Ascending aorta (tissue), 2 donors: ENCODE measurements around the gene PIH1D1. TPM values are rescaled to one million over a fixed set of nuclear protein-coding genes. Genes with fewer than 3 reads are reported as not detected.

Experiments
- DNase-seq, 2 donors: peaks; one replicate each; pipeline ENCODE4 v3.0.0-alpha.2; 2019; ENCODE audit warnings: low spot score in 2 of 2
- H3K27ac ChIP-seq, 2 donors: fragments of 200-600 bp; sonication (generic); one replicate each; pipeline ENCODE4 v1.5.1; 2016 to 2017; ENCODE audit warnings: mild to moderate bottlenecking in 1 of 2
- H3K27me3 ChIP-seq: fragments of 200-600 bp; sonication (generic); one replicate; pipeline ENCODE4 v1.5.1; 2017
- H3K36me3 ChIP-seq, 2 donors: fragments of 200-600 bp; sonication (generic); one replicate each; pipeline ENCODE4 v1.5.1; 2016
- H3K4me1 ChIP-seq, 2 donors: fragments of 200-600 bp; sonication (generic); one replicate each; pipeline ENCODE4 v1.5.1; 2016 to 2017; ENCODE audit warnings: mild to moderate bottlenecking in 1 of 2
- H3K4me3 ChIP-seq, 2 donors: fragments of 200-600 bp; sonication (generic); one replicate each; pipeline ENCODE4 v1.5.1; 2016 to 2017; ENCODE audit warnings: mild to moderate bottlenecking in 1 of 2
- H3K9me3 ChIP-seq, 2 donors: fragments of 200-600 bp; sonication (generic); one replicate each; pipeline ENCODE4 v1.5.1; 2016
- intact Hi-C: fragments of 100-400 bp; cut with DNase I; formaldehyde crosslinking; loops from one replicate; pipeline ENCODE4 v1.15.1; 2023
- total RNA-seq: library from RNA; depleted of rRNA; stranded (reverse); fragments of >200 nt; gene quantifications from one replicate; pipeline ENCODE4 v1.1.0, GENCODE V29; 2016
- TF ChIP-seq, protein P1 (sequence below), 3 experiments: fragments of 200-600 bp in 2 of 3; fragments of 450-650 bp in 1 of 3; sonication (generic) in 2 of 3; IDR thresholded peaks; one replicate each; pipeline ENCODE4 v1.5.1; 2016 to 2019; ENCODE audit warnings: antibody characterized with exemption in 3 of 3, mild to moderate bottlenecking in 1 of 3, moderate library complexity in 1 of 3

Gene PIH1D1
- total RNA-seq, 1 donor from 2014 or later = 177 TPM

DNA sequence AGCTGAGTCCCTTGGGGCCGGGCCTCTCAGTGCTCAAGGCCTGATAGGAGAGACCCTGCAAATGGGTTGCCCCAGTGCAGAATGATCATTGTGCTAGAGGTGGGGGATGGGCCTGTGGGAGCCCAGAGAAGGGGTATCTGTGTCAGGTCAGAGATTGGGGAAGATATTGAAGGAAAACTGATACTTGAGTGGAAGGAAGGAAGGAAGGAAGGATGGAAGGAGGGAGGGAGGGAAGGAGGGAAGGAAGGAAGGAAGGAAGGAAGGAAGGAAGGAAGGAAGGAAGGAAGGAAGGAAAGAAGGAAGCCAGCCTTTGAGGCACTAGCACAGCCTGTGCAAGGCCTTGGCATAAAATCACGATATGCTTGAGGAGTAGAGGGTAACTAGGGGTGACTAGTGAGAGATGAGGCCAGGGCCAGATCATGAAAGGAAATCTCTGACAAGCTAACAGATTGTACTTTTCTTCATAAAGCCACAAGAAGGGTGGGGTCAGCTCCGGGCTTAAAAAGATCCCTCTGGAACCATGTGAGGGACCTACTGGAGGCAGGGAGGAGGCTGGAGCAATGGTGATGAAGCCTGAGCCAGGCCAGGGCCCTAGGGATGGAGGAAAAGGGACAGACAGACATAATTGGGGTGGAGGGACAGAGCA is 39.8 kb downstream of the PIH1D1 start:
- H3K9me3 ChIP-seq = no peaks in the 10 kb centered on the region
- no peaks in the 10 kb centered on the region for H3K36me3 ChIP-seq
- TF ChIP-seq, protein P1, sequence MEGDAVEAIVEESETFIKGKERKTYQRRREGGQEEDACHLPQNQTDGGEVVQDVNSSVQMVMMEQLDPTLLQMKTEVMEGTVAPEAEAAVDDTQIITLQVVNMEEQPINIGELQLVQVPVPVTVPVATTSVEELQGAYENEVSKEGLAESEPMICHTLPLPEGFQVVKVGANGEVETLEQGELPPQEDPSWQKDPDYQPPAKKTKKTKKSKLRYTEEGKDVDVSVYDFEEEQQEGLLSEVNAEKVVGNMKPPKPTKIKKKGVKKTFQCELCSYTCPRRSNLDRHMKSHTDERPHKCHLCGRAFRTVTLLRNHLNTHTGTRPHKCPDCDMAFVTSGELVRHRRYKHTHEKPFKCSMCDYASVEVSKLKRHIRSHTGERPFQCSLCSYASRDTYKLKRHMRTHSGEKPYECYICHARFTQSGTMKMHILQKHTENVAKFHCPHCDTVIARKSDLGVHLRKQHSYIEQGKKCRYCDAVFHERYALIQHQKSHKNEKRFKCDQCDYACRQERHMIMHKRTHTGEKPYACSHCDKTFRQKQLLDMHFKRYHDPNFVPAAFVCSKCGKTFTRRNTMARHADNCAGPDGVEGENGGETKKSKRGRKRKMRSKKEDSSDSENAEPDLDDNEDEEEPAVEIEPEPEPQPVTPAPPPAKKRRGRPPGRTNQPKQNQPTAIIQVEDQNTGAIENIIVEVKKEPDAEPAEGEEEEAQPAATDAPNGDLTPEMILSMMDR (IDR thresholded peaks at IDR 0.05) = no peak
- no peaks in the 10 kb centered on the region for H3K27me3 ChIP-seq
- no peaks in the 10 kb centered on the region for H3K4me1 ChIP-seq
- intact Hi-C loops = no loop called here
- no peak overlapping the region for H3K27ac ChIP-seq
- H3K4me3 ChIP-seq = no peak overlapping the region
- no peak for DNase-seq

DNA sequence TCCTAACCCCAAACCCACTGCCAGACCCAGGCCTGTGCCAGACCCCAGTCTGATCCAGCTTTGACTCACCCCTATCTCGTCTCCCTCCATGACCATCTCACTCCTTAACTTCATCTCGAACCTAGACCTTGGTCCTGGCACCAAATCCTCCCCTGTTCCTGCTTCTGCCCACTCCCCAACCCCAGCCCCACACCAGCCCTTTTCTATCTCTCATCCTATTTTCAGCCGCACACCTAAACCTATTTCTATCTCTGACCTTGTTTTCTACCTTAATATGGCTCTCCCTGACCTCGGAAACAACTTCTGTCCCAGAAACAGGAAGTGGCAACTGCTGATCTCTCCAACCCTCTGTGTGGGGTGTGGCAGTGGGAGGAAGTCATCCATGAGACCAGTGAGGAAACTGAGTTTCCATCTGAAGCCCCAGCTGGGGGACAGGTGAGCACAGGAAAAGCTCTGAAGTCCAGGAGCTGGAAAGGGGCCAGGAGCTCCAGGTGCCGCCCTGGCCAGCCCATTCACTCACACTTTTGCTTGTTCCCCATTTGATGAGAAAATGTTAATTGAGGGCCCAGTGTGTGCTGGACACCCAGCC is 42.1 kb downstream of the PIH1D1 start:
- no peaks in the 10 kb centered on the region for H3K9me3 ChIP-seq
- H3K36me3 ChIP-seq = no peaks in the 10 kb centered on the region
- H3K27ac ChIP-seq = no peak overlapping the region
- no peak overlapping the region for H3K4me3 ChIP-seq
- intact Hi-C loops = no loop called here
- H3K27me3 ChIP-seq = no peaks in the 10 kb centered on the region
- TF ChIP-seq, protein P1 (IDR thresholded peaks at IDR 0.05) = no peak
- DNase-seq = no peak
- no peaks in the 10 kb centered on the region for H3K4me1 ChIP-seq

DNA sequence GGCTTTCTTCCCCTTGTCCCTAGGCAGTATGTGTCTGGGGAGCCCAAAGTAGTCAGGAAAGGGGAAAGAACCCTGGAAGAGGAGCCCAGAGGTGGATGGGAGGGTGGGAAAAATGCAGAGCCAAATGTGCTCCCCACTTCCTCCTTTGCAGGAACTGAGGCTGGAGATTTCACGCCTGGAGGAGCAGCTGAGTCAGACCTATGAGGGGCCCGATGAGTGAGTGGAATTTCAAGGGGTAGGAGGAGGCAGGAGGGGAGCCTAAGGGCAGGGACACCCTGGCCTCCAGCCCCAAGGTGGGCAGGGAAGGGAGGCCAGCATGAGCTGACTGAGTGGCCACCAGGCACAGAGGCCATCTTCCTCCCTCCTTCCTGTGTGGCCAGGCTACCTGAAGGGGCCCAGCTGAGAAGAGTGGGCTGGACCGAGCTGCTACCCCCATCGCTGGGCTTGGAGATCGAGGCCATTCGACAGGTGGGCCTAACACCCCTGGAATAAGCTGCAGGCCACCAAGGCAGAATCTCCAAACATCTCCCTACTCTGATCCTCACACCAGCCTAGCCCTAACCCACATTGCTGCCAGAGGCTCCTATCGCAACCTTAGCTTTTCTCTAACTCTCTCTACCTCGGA is 42.7 kb downstream of the PIH1D1 start:
- Histone ChIP-seq H3K27ac (no peak overlapping the region), H3K4me1 (no peaks in the 10 kb centered on the region), H3K36me3 (no peaks in the 10 kb centered on the region), H3K27me3 (no peaks in the 10 kb centered on the region), H3K4me3 (no peak overlapping the region), H3K9me3 (no peaks in the 10 kb centered on the region)
- no peak for DNase-seq
- TF ChIP-seq, protein P1 (IDR thresholded peaks at IDR 0.05) = no peak
- intact Hi-C loops = no loop called here

DNA sequence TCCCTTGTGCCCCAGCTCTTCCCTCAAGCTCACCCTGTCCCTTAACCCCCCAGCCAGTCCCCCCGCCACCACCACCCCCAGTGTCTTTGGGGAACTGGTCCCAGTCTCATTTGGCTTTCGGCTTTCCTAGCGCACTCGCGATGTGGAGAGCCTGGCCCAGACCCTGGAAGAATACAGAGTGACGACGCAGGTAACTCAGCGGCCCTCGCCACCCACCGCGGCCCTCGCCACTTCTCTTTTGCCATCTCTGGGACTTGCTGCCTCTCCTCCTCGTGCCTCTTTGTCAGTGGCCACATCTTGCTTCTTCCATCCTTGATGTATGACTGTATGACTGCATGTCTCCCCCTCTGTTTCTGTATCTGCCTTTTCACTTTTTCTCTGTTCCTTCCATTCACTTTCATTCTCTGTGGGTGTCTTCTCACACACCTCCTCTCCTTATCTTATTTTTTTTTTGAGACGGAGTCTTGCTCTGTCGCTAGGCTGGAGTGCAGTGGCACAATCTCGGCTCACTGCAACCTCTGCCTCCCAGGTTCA is 44.1 kb downstream of the PIH1D1 start:
- Histone ChIP-seq H3K9me3 (no peaks in the 10 kb centered on the region), H3K4me1 (no peaks in the 10 kb centered on the region), H3K27ac (no peak overlapping the region), H3K4me3 (no peak overlapping the region), H3K27me3 (no peaks in the 10 kb centered on the region), H3K36me3 (no peaks in the 10 kb centered on the region)
- TF ChIP-seq, protein P1 (IDR thresholded peaks at IDR 0.05) = no peak
- intact Hi-C loops = no loop called here
- DNase-seq = no peak

DNA sequence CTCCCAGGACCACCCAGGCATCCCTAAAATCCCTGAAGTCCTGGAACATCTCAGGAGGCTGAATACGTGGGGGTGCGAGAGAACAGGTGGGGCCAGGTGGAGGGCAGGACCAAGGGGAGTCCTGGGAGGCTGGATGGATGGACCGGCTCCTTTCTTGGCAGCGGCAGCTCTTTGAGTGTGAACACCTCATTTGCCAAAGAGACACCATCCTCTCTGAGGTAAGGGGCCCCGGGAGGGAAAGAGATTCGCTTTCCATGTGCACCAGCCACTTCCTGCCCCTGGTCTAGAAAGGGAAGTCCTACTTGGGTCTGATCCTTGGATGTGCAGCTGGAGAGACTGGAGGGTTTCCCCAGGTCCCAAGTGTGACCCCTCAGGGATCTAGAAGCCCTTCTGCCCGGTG is 44.5 kb downstream of the PIH1D1 start:
- no peak overlapping the region for H3K4me3 ChIP-seq
- no peak for DNase-seq
- no peak overlapping the region for H3K27ac ChIP-seq
- H3K9me3 ChIP-seq = no peaks in the 10 kb centered on the region
- no peaks in the 10 kb centered on the region for H3K36me3 ChIP-seq
- no peaks in the 10 kb centered on the region for H3K4me1 ChIP-seq
- H3K27me3 ChIP-seq = no peaks in the 10 kb centered on the region
- intact Hi-C loops = no loop called here
- TF ChIP-seq, protein P1 (IDR thresholded peaks at IDR 0.05) = no peak
